NCI-H2107 (cell line): ENCODE measurements around the gene TCHH.
"Not testable (repeated sequence)": the region's sequence is repeated elsewhere in the genome, so short reads cannot be mapped to it uniquely, and the experiment has no call there.

Experiments
- DNase-seq: peaks from one replicate; lab custom pipeline; 2025; lab: John Stamatoyannopoulos, UW

The TCHH gene

DNA sequence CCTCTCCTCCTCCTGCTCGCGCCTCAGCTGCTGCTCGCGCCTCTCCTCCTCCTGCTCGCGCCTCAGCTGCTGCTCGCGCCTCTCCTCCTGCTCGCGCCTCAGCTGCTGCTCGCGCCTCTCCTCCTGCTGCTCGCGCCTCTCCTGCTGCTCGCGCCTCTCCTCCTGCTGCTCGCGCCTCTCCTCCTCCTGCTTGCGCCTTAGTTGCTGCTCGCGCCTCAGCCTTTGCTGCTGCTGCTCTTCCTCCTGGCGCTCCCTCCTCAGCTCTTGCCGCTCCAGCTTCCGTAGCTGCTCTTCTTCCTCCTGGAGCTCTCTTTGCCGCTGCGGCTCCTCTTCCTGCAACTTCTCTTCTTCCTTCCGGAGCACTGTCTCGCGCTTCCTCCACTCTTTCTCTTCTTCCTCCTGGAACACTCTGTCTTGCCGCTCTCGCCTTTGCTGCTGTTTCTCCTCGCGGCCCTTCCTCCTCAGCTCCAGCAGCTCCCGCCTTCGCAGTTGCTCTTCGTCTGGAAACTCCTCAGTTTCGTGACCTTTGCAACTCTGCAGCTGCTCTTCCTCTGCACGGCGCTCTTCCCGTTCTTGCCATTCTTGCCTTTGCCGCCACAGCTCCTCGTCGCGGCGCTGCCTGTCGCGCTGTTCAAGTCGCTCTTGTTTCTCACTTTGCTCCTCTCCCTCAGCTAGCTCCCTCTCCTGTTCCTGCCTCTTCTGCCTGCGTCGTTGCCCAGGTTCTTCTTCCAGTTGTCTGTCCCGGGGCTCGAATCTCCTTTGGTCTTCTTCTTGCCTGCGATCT lies 3.0 kb downstream of the TCHH start:
- no peak for DNase-seq

DNA sequence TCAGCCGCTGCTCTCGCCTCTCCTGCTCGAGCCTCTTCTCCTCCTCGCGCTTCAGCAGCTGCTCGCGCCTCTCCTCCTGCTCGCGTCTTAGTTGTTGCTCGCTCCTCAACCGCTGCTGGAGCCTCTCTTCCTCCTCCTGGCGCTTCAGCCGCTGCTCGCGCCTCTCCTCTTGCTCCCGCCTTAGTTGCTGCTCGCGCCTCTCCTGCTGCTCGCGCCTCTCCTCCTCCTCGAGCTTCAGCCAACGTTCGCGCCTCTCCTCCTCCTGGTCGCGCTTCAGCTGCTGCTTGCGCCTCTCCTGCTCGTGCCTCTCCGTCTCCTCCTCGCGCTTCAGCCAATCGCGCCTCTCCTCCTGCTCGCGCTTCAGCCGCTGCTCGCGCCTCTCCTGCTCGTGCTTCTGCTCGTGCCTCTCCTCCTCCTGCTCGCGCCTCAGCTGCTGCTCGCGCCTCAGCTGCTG lies 3.7 kb downstream of the TCHH start:
- DNase-seq, result no peak

DNA sequence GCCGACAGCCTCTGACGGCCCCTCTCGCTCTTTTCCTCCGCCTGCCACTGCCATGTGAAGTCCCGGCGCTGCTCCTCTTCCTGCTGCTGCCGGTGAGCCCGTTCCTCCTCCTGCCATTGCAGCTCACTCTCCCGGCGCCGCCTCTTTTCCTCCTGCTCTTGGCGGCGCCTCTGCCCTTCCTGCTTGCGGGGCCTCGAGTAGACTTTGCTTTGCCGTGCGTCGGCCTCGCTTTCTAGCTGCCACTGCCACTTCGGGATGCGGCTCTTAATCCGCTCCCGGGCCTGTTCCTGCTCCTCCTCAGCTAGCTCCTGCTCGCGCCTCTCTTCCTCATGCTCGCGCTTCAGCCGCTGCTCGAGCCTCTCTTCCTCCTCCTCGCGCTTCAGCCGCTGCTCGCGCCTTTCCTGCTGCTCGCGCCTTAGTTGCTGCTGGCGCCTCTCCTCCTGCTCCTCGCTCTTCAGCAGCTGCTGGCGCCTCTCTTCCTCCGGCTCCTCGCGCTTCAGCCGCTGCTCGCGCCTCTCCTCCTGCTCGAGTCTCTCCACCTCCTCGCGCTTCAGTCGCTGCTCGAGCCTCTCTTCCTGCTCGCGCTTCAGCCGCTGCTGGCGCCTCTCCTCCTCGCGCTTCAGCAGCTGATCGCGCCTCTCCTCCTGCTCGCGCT lies 4.3 kb downstream of the TCHH start:
- no peak for DNase-seq

DNA sequence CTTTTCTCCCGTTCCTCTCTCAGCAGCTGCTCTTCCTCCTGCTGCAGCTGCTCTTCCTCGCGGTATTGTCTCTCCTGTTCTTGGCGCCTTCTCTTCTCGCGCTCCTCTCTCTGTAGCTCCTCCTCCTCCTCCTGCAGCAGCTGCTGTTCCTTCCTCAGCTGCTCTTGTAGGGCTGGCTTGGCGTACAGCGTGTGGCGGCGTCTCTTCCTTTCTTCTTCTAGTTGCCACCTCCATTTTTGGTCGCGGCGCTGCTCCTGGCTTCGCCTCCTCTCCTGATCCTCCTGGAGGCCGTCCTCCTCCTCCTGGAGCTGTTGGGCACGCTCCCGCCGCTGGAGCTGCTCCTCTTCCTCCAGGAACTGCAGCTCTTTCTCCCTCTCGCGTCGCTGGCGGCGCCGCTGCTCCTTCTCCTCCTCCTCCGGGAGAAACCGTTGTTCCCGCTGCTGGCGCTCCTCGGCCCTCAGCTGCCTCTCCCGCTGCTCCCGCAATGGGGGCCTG lies 4.8 kb downstream of the TCHH start:
- DNase-seq, result no peak

DNA sequence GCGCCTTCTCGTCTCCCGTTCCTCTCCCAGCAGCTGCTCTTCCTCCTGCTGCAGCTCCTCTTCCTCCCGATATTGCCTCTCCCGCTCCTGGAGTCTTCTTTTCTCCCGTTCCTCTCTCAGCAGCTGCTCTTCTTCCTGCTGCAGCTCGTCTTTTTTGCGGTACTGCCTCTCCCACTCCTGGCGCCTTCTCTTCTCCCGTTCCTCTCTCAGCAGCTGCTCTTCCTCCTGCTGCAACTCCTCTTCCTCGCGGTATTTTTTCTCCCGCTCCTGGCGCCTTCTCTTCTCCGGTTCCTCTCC lies 5.3 kb downstream of the TCHH start:
- no peak for DNase-seq

DNA sequence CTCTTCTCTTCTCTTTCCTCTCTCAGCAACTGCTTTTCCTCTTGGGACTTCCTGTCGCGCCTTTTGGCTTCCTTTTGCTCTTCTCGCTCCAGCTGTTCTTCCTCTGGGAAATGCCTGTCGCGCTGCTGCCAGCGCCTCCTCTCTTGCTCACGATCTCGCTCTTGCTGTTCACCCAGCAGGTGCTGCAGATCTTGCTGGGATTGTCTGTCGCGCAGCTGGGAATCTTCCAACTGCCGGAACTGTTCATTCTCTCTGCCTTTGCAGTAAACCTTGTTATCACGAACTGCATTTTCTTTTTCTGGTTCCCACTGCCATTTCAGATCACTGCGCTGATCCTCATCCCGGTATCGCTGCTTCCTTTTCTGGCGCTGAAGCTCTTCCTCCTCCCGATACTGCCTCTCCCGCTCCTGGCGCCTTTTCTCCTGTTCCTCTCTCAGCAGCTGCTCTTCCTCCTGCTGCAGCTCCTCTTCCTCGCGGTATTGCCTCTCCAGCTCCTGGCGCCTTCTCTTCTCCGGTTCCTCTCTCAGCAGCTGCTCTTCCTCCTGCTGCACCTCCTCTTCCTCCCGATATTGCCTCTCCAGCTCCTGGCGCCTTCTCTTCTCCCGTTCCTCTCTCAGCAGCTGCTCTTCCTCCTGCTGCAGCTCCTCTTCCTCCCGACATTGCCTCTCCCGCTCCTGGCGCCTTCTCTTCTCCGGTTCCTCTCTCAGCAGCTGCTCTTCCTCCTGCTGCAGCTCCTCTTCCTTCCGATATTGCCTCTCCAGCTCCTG lies 5.8 kb downstream of the TCHH start:
- DNase-seq, result no peak

DNA sequence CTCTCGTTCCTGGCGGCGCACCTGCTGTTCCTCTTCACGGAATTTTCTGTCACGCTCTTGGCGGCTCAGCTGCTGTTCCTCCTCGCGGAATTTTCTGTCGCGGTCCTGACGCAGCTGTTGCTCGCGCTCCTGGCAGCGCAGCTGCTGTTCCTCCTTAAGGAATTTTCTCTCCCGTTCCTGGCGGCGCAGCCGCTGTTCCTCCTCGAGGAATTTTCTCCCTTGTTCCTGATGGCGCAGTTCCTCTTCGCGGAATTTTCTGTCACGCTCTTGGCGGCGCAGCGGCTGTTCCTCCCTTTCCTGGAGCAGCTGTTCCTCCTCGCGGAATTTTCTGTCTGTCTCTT lies 6.4 kb downstream of the TCHH start:
- DNase-seq, result no peak

DNA sequence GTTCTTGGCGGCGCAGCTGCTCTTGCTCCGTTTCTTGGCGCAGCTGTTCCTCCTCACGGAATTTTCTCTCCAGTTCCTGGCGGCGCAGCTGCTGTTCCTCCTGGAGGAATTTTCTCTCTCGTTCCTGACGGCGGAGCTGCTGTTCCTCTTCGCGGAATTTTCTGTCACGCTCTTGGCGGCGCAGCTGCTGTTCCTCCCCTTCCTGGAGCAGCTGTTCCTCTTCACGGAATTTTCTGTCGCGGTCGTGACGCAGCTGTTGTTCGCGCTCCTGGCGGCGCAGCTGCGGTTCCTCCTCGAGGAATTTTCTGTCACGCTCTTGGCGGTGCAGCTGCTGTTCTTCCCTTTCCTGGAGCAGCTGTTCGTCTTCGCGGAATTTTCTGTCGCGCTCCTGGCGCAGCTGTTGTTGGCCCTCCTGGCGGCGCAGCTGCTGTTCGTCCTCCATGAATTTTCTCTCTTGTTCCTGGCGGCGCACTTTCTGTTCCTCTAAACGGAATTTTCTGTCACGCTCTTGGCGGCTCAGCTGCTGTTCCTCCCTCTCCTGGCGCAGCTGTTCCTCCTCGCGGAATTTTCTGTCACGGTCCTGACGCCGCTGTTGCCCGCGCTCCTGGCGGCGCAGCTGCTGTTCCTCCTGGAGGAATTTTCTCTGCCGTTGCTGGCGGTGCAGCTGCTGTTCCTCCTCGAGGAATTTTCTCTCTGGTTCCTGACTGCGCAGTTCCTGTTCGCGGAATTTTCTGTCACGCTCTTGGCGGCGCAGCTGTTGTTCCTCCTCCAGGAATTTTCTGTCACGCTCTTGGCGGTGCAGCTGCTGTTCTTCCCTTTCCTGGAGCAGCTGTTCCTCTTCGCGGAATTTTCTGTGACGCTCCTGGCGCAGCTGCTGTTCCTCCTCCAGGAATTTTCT lies 7.0 kb downstream of the TCHH start:
- no peak for DNase-seq

DNA sequence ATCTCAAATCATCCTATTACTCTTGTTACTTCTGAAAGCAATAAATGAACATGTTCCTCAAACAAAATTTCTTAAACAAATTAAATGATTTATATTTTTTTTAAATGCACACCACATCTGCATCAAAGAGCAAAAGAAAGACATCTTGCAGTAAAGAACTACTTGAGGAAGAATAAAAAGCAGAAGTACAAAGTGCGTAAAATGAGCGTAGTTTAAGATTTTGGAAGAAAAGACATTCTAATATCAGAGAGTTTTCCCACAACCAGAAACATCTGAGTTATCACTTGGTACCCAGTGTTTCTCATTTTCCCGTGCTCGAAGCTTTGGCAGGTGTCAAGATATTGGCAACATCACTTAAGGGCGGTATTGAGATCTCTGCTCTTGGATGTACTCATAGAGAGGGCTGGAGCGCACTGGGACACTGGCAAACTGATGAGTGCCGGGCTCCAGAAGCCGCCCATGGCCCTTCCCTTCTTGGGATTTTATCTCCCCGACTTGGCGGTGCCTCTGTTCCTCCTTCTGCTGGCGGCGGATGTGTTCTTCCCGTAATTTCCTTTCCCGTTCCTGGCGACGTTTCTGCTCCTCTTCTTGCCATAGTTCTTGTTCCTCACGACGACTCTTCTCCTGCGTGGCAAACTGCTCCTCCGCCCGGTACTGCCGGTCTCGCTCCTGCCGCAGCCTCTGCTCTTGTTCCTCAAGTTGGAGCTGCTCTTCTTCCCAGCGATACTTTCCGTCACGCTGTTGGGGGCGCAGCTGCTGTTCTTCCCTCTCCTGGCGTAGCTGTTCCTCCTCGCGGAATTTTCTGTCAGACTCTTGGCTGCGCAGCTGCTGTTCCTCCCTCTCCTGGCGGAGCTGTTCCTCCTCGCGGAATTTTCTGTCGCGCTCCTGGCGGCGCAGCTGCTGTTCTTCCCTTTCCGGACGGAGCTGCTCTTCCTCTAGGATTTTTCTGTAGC lies 7.9 kb downstream of the TCHH start:
- DNase-seq, result no peak

DNA sequence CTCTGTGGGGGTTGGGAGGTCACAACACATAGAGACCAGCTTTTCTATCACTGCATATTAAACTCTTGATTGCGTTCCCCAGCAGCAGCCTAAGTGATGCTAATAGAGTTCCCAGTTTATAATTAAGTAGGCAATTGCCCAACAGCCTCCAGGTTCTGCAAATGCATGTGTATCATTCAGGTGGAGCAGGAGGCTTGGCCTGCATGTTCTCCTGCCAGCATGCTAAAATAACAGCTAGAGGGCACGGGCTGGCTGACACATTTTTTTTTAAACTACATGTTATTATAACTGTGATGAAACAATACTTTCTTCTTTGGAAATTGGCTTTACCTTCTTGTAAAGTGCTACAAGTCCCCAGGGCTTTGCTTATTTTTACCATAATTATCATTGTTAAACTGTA lies 10.4 kb downstream of the TCHH start:
- DNase-seq, result no peak

DNA sequence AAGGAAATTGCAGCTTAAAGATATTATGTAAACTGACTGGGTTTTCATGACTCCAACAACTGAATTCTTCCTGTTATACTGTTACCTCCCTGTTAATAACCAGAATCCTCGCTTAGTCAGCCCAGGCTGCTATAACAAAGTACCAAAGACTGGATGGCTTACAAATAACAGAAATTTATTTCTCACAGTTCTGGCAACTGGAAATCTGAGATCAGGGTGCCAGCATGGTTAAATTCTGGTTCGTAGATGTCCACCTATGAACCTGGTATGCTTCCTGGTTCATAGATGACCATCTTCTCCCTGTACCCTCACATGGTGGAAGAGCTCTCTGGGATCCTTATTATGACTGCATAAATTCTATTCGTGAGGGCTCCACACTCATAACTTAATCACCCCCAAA lies 18.3 kb downstream of the TCHH start:
- DNase-seq, result no peak

DNA sequence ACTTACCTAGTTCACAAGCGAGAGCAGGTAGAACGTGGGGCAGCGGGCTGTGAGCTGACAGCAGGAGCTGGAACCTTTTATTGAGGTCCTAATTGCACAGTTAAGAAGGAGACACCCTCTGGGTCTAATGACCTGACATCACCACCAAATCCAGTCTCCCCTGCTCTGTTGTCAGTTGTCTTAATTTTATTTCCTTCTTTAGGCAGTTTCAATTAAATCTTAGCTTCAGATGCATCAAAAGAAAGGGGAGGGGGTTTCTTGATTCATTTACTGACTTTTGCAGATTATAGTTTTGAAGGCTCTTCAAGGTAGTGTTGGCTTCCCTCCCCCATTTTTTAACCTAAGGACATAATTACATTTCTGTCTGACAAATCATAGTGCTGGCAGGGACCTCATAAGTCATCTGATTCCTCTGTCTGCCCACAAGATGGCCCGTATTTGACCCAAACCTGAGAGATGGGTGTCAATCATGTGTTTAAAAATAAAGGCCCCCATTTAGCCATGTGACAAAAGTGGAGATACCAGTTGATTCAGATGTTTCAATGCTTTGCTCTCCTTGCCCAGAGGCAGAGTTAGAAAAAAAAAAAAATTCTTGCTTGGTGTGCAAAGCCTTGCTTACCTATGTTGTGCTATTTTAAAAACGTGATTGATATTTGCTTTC lies 26.1 kb downstream of the TCHH start, which contains the start of gene TCHHL1:
TSS of gene TCHHL1 (minus strand) at position 51 of the 661 bp plus-strand sequence. CDS start 921 bp downstream, outside the sequence.
- DNase-seq, result no peak

DNA sequence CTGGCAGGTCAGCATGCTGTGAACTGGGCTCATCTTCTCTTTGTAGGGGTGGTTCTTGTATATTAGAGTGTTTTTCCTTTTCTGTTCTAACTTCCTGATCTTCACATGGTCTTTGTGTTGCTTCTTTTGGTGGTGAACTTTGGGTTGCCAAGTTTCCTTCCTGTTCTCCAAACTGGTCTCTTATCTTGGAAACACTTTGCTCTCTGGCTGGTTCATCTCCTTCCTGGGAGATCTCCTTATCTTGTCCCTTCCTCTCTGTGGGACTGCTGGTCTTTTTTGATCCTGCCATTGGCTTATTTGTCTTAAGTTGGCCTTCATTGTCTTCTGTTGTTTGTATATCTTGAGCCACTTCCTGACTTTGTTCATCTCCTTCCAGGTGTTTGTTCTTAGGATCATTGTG lies 28.5 kb downstream of the TCHH start:
- DNase-seq, result no peak

DNA sequence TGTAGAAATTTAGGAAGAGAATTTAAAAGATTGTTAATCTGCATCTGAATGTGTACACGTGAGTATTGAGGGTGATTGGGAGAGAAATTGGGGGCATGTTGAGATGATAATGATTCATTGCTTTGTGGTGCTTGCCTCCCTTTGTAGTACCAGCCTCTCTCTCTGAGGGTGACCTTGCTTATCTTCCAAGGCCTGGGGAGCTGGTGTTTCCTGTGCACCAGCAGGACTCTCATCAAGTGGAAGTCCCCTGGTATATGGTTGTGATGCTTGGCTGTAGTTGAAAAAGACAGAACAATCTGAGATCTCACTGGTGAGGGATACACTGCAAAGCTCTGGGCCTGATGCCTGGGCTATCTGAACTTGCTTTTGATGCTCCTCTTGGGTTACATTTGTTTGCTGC lies 30.4 kb downstream of the TCHH start:
- no peak for DNase-seq

DNA sequence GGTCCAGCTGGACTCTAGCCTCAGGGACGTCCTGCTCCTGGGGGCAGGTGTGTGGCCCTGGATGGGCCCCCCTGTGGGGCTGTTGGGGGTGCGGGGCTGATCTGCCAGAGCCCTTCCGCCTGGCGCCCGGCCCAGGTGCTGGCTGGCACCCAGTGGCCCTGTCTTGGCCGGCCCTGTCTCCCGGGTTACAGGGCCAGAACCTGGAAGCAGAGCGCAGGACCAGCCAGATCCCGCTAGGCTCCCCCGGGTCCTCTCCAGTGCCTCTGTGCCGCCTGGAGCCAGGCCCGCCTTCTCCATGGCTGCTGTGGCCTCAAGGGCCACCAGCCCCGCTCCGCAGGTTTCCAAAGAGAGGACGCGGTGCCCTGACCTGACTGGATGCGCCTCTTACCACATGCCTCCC lies 34.2 kb downstream of the TCHH start:
- not testable (repeated sequence) for DNase-seq

DNA sequence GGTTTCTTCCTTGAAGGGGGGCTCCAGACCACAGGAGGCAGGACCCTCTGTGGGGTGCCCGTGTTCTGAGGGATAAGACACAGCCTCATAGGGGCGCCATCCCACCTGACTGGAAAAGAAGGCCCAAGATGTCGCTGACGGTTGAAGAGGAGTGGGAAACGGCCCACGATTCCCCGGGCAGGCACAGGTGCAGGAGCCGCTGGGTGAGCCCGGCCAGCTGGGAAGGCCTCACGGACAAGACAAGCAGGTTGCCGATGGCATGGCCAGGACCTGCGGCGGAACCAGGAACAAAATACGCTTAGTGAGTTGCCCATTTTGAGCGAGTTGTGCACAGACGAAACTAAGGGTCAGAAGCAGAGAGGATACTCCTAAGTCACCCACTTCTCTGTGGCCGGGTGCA lies 34.8 kb downstream of the TCHH start:
- DNase-seq, result not testable (repeated sequence)

DNA sequence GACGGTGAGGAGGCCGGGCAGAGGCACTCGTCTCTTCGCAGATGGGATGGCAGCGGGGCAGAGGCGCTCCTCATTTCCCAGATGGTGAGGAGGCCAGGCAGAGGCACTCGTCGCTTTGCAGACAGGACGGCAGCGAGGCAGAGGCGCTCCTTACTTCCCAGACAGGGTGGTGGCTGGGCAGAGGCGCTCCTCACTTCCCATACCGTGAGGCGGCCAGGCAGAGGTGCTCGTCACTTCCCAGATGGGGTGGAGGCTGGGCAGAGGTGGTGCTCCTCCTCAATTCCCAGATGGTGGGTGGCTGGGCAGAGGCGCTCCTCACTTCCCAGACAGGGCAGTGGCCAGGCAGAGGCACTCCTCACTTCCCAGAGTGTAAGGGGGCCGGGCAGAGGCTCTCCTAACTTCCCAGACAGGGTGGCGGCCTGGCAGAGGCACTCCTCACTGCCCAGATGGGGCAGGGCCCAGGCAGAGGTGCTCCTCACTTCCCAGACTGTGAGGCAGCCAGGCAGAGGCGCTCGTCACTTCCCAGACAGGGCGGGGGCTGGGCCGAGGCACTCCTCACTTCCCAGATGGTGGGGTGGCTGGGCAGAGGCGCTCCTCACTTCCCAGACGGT lies 36.3 kb downstream of the TCHH start:
- DNase-seq, result no peak

DNA sequence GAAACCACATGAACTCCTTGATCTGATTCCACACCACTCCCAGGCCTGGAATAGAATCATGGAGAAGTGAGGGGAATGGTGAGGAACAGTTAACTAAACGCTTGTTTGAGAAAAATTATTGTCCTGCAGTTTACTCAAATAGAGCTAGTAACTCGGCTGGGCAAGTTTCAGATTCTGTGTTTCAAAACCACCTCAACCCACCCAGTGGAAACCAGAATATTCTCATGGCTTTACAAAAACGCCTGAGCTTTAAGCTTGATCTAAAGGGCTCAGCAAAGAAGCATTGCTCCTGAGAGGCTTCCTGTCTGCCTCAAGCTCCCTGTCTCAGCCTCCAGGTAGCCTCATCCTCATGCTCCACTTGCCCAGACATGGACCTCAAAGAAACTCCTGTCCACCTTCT lies 42.9 kb downstream of the TCHH start:
- DNase-seq, result no peak

DNA sequence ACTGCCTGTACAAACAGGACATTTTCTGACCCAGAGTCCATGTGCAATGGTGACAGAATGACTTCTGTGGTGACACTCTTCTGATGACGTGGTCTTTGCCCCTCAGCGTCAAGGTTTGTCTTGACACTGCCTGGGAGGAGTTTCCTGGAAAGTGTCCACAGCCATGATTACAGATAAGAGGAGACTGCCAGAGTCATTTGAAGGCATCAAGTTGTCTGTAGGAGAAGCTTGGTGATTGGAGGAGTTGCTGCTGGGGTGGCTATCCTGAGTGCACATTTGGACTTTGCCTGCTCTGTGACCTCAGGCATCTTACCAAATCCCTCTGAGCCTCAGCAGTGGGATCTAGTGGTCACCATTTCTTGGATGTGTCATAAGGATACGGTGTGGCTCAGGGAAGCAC lies 44.1 kb downstream of the TCHH start:
- no peak for DNase-seq

DNA sequence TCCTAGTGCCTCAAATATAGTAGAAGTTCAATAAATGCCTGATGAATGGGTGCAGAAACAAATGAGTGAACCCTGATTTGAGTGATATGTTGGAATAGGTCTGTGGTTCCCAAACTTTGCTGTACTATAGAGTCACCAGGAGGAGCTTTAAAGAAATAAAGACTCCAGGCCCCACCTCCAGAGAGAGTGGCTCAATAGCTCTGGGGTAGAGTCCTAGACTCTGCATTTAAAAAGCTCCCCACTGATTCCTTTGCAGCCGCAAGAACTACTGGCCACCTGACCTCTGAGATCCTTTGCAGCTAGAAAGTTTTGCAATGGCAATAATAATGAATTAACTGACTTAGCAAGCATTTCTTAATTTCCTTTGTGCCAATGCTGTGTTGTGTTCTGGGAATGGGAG lies 47.3 kb downstream of the TCHH start:
- DNase-seq, result no peak
